GM12878 (cell line): ENCODE results near the gene ABCC2. TPM values are rescaled to one million over a fixed set of nuclear protein-coding genes. Genes with fewer than 3 reads are reported as not detected.

Source experiments
- polyA plus RNA-seq, 11 experiments: library from polyadenylated mRNA; depleted of rRNA in 4 of 11; unstranded in 6 of 11; stranded (reverse) in 5 of 11; fragments of >200 nt; fragmentation: Nextera tagmentation in 4 of 11; fragmentation: Illumina TruSeq in 1 of 11; extraction: Ambion mirVana in 4 of 11; extraction: Trizol in 1 of 11; gene quantifications; 1 replicate in 1 of 11; 2 replicates in 10 of 11; pipeline versions ENCODE4 v1.2.1 to v1.2.3, GENCODE V29; 2011 to 2016; ENCODE audit warnings: inconsistent platforms in 2 of 11, missing spikeins in 2 of 11, low read depth in 1 of 11
- total RNA-seq, 4 experiments: library from RNA; depleted of rRNA in 3 of 4; stranded (reverse); fragments of >200 nt in 3 of 4; fragmentation: Illumina TruSeq in 1 of 4; extraction: Trizol in 1 of 4; gene quantifications; 2 replicates each; pipeline versions ENCODE4 v1.2.1 to v1.2.3, GENCODE V29; 2013 to 2021

The ABCC2 gene
- total and polyA plus RNA-seq, 10 of the 15 experiments (the other 5 are each of a cell fraction or from before 2014, with no cell fraction given): 0.02 to 0.95 (median 0.21) TPM

Other genes starting within 250 kb of the ABCC2 start
- gene NKX2-3, start 249.7 kb upstream of the ABCC2 start, total RNA-seq (2014; rRNA removed): not detected in 2 replicates
- gene NKX2-3, start 249.7 kb upstream of the ABCC2 start, total RNA-seq (2014; rRNA removed; fragmentation: Illumina TruSeq; extraction: Trizol): not detected in 2 replicates
- gene NKX2-3, start 249.7 kb upstream of the ABCC2 start, total RNA-seq (2021): not detected in 2 replicates
- gene NKX2-3, start 249.7 kb upstream of the ABCC2 start, polyA plus RNA-seq (2011; rRNA removed): not detected in 2 replicates
- not detected in 2 replicates for gene NKX2-3, start 249.7 kb upstream of the ABCC2 start, polyA plus RNA-seq (2014; fragmentation: Illumina TruSeq; extraction: Trizol)
- gene NKX2-3, start 249.7 kb upstream of the ABCC2 start, polyA plus RNA-seq (2014; fragmentation: Nextera tagmentation; extraction: Ambion mirVana): not detected
- gene NKX2-3, start 249.7 kb upstream of the ABCC2 start, polyA plus RNA-seq (2014; rRNA removed): not detected in 2 replicates
- gene NKX2-3, start 249.7 kb upstream of the ABCC2 start, polyA plus RNA-seq (2016; fragmentation: Nextera tagmentation; extraction: Ambion mirVana): not detected
- 15.6 and 16.0 TPM in 2 replicates for gene SLC25A28, start 162.2 kb upstream of the ABCC2 start, total RNA-seq (2014; rRNA removed)
- 27.0 and 27.5 TPM in 2 replicates for gene SLC25A28, start 162.2 kb upstream of the ABCC2 start, total RNA-seq (2014; rRNA removed; fragmentation: Illumina TruSeq; extraction: Trizol)
- gene SLC25A28, start 162.2 kb upstream of the ABCC2 start, total RNA-seq (2021): 28.8 and 31.8 TPM in 2 replicates
- 29.3 and 40.0 TPM in 2 replicates for gene SLC25A28, start 162.2 kb upstream of the ABCC2 start, polyA plus RNA-seq (2011; rRNA removed)
- gene SLC25A28, start 162.2 kb upstream of the ABCC2 start, polyA plus RNA-seq (2014; fragmentation: Illumina TruSeq; extraction: Trizol): 47.8 and 49.6 TPM in 2 replicates
- gene SLC25A28, start 162.2 kb upstream of the ABCC2 start, polyA plus RNA-seq (2014; fragmentation: Nextera tagmentation; extraction: Ambion mirVana): 10 to 100 TPM; 20.2 to 22.8 TPM
- 43.2 and 45.8 TPM in 2 replicates for gene SLC25A28, start 162.2 kb upstream of the ABCC2 start, polyA plus RNA-seq (2014; rRNA removed)
- gene SLC25A28, start 162.2 kb upstream of the ABCC2 start, polyA plus RNA-seq (2016; fragmentation: Nextera tagmentation; extraction: Ambion mirVana): 10 to 100 TPM in 1 of 2 experiments, 1 to 10 TPM in 1; 7.5 to 10.8 TPM
- gene ENTPD7, start 123.1 kb upstream of the ABCC2 start, total RNA-seq (2014; rRNA removed): 5.7 and 5.9 TPM in 2 replicates
- gene ENTPD7, start 123.1 kb upstream of the ABCC2 start, total RNA-seq (2014; rRNA removed; fragmentation: Illumina TruSeq; extraction: Trizol): 6.1 and 6.4 TPM in 2 replicates
- 6.5 and 6.7 TPM in 2 replicates for gene ENTPD7, start 123.1 kb upstream of the ABCC2 start, total RNA-seq (2021)
- gene ENTPD7, start 123.1 kb upstream of the ABCC2 start, polyA plus RNA-seq (2011; rRNA removed): 4.6 and 5.2 TPM in 2 replicates
- gene ENTPD7, start 123.1 kb upstream of the ABCC2 start, polyA plus RNA-seq (2014; fragmentation: Illumina TruSeq; extraction: Trizol): 5.1 and 5.2 TPM in 2 replicates
- gene ENTPD7, start 123.1 kb upstream of the ABCC2 start, polyA plus RNA-seq (2014; fragmentation: Nextera tagmentation; extraction: Ambion mirVana): under 1 TPM; 0.73 to 0.90 TPM
- gene ENTPD7, start 123.1 kb upstream of the ABCC2 start, polyA plus RNA-seq (2014; rRNA removed): 2.9 and 4.1 TPM in 2 replicates
- gene ENTPD7, start 123.1 kb upstream of the ABCC2 start, polyA plus RNA-seq (2016; fragmentation: Nextera tagmentation; extraction: Ambion mirVana): 1 to 10 TPM; 5.2 TPM
- 36.3 and 37.4 TPM in 2 replicates for gene COX15, start 50.5 kb upstream of the ABCC2 start, total RNA-seq (2014; rRNA removed)
- 30.6 and 32.9 TPM in 2 replicates for gene COX15, start 50.5 kb upstream of the ABCC2 start, total RNA-seq (2014; rRNA removed; fragmentation: Illumina TruSeq; extraction: Trizol)
- 37.8 and 38.9 TPM in 2 replicates for gene COX15, start 50.5 kb upstream of the ABCC2 start, total RNA-seq (2021)
- gene COX15, start 50.5 kb upstream of the ABCC2 start, polyA plus RNA-seq (2011; rRNA removed): 36.4 and 46.8 TPM in 2 replicates
- 38.1 and 44.7 TPM in 2 replicates for gene COX15, start 50.5 kb upstream of the ABCC2 start, polyA plus RNA-seq (2014; fragmentation: Illumina TruSeq; extraction: Trizol)
- gene COX15, start 50.5 kb upstream of the ABCC2 start, polyA plus RNA-seq (2014; fragmentation: Nextera tagmentation; extraction: Ambion mirVana): 10 to 100 TPM; 46.3 to 50.7 TPM
- 27.1 and 30.2 TPM in 2 replicates for gene COX15, start 50.5 kb upstream of the ABCC2 start, polyA plus RNA-seq (2014; rRNA removed)
- 10 to 100 TPM; 38.4 to 42.8 TPM for gene COX15, start 50.5 kb upstream of the ABCC2 start, polyA plus RNA-seq (2016; fragmentation: Nextera tagmentation; extraction: Ambion mirVana)
- gene CUTC, start 50.4 kb upstream of the ABCC2 start, total RNA-seq (2014; rRNA removed): 23.8 and 28.3 TPM in 2 replicates
- gene CUTC, start 50.4 kb upstream of the ABCC2 start, total RNA-seq (2014; rRNA removed; fragmentation: Illumina TruSeq; extraction: Trizol): 34.3 and 36.2 TPM in 2 replicates
- gene CUTC, start 50.4 kb upstream of the ABCC2 start, total RNA-seq (2021): 25.7 and 26.7 TPM in 2 replicates
- gene CUTC, start 50.4 kb upstream of the ABCC2 start, polyA plus RNA-seq (2011; rRNA removed): 47.7 and 63.2 TPM in 2 replicates
- 34.3 and 42.5 TPM in 2 replicates for gene CUTC, start 50.4 kb upstream of the ABCC2 start, polyA plus RNA-seq (2014; fragmentation: Illumina TruSeq; extraction: Trizol)
- 10 to 100 TPM; 64.6 to 71.7 TPM for gene CUTC, start 50.4 kb upstream of the ABCC2 start, polyA plus RNA-seq (2014; fragmentation: Nextera tagmentation; extraction: Ambion mirVana)
- 34.3 and 37.6 TPM in 2 replicates for gene CUTC, start 50.4 kb upstream of the ABCC2 start, polyA plus RNA-seq (2014; rRNA removed)
- 10 to 100 TPM; 44.0 to 49.6 TPM for gene CUTC, start 50.4 kb upstream of the ABCC2 start, polyA plus RNA-seq (2016; fragmentation: Nextera tagmentation; extraction: Ambion mirVana)
- 22.2 and 23.2 TPM in 2 replicates for gene DNMBP, start 227.3 kb downstream of the ABCC2 start, total RNA-seq (2014; rRNA removed)
- gene DNMBP, start 227.3 kb downstream of the ABCC2 start, total RNA-seq (2014; rRNA removed; fragmentation: Illumina TruSeq; extraction: Trizol): 25.9 and 26.8 TPM in 2 replicates
- 39.4 and 40.5 TPM in 2 replicates for gene DNMBP, start 227.3 kb downstream of the ABCC2 start, total RNA-seq (2021)
- 10.5 and 13.0 TPM in 2 replicates for gene DNMBP, start 227.3 kb downstream of the ABCC2 start, polyA plus RNA-seq (2011; rRNA removed)
- gene DNMBP, start 227.3 kb downstream of the ABCC2 start, polyA plus RNA-seq (2014; fragmentation: Illumina TruSeq; extraction: Trizol): 45.0 and 45.2 TPM in 2 replicates
- 1 to 10 TPM; 7.1 to 9.8 TPM for gene DNMBP, start 227.3 kb downstream of the ABCC2 start, polyA plus RNA-seq (2014; fragmentation: Nextera tagmentation; extraction: Ambion mirVana)
- gene DNMBP, start 227.3 kb downstream of the ABCC2 start, polyA plus RNA-seq (2014; rRNA removed): 23.3 and 24.7 TPM in 2 replicates
- gene DNMBP, start 227.3 kb downstream of the ABCC2 start, polyA plus RNA-seq (2016; fragmentation: Nextera tagmentation; extraction: Ambion mirVana): 10 to 100 TPM; 20.5 to 20.8 TPM